ENCODE results near the gene PANX1.
"Not testable (repeated sequence)": the region's sequence is repeated elsewhere in the genome, so short reads cannot be mapped to it uniquely, and the experiment has no call there.

PANX1 gene

GRCh38 chr11:94150704-94151685 is 22.4 kb downstream of the PANX1 start:
- peak; percentile 18 to 29 for DNase-seq

GRCh38 chr11:94151903-94152677 is 23.4 kb downstream of the PANX1 start:
- peak; percentile 66 to 69 for DNase-seq

- DNase-seq, result no peak
Observed at GRCh38 chr11:94152678-94153065, 24.0 kb downstream of the PANX1 start.

GRCh38 chr11:94153320-94153719 is 24.7 kb downstream of the PANX1 start:
- no peak for DNase-seq

- no peak for DNase-seq
Observed at GRCh38 chr11:94154095-94154856, 25.6 kb downstream of the PANX1 start.

- not testable (repeated sequence) for DNase-seq
Observed at GRCh38 chr11:94157339-94157738, 28.7 kb downstream of the PANX1 start.

- no peak for DNase-seq
Observed at GRCh38 chr11:94168882-94169281, 40.2 kb downstream of the PANX1 start.

- no peak for DNase-seq
Observed at GRCh38 chr11:94169516-94169915, 40.9 kb downstream of the PANX1 start.

GRCh38 chr11:94169930-94170545 is 41.4 kb downstream of the PANX1 start:
- no peak for DNase-seq

- no peak for DNase-seq
Observed at GRCh38 chr11:94170953-94171352, 42.3 kb downstream of the PANX1 start.

- peak; percentile 20 to 67 for DNase-seq
Observed at GRCh38 chr11:94171693-94172440, 43.2 kb downstream of the PANX1 start.

GRCh38 chr11:94175535-94175934 is 46.9 kb downstream of the PANX1 start:
- DNase-seq, result no peak

- no peak for DNase-seq
Observed at GRCh38 chr11:94178331-94178730, 49.7 kb downstream of the PANX1 start.

- DNase-seq, result no peak
Observed at GRCh38 chr11:94179696-94180095, 51.1 kb downstream of the PANX1 start.

- no peak for DNase-seq
Observed at GRCh38 chr11:94181526-94181925, 52.9 kb downstream of the PANX1 start.

- DNase-seq, result peak; percentile 9 to 16
Observed at GRCh38 chr11:94181943-94182342, 53.3 kb downstream of the PANX1 start.

GRCh38 chr11:94183251-94183885 is 54.7 kb downstream of the PANX1 start:
- DNase-seq, result no peak

GRCh38 chr11:94183886-94184264 is 55.2 kb downstream of the PANX1 start:
- peak; percentile 39 to 71 for DNase-seq

GRCh38 chr11:94184362-94184761 is 55.7 kb downstream of the PANX1 start:
- no peak for DNase-seq

GRCh38 chr11:94184846-94185245 is 56.2 kb downstream of the PANX1 start:
- DNase-seq, result peak in 1 of 2 donors; percentile 44

- DNase-seq, result no peak
Observed at GRCh38 chr11:94185416-94186084, 56.9 kb downstream of the PANX1 start.

Data from inflammatory macrophage treated with lipopolysaccharide for 1 hour (primary cell).